IPS-18a (cell line): ENCODE results near the gene RBPJL.

Source experiments
- H3K27ac ChIP-seq: one replicate; pipeline ENCODE4 v1.5.1; 2013; ENCODE audit warnings: low read length
- H3K27me3 ChIP-seq: one replicate; pipeline ENCODE4 v1.6.1; 2013; ENCODE audit warnings: mild to moderate bottlenecking, low read length; ENCODE audit not compliant: control insufficient read depth, insufficient read depth
- H3K36me3 ChIP-seq: one replicate; pipeline ENCODE4 v1.6.1; 2013; ENCODE audit warnings: low read depth, low read length; ENCODE audit not compliant: control insufficient read depth
- H3K4me1 ChIP-seq: one replicate; pipeline ENCODE4 v1.6.1; 2013; ENCODE audit warnings: low read depth, low read length; ENCODE audit not compliant: control insufficient read depth
- H3K4me3 ChIP-seq: one replicate; pipeline ENCODE4 v1.5.1; 2013; ENCODE audit warnings: low read length
- H3K9ac ChIP-seq: one replicate; pipeline ENCODE4 v1.6.1; 2013; ENCODE audit warnings: mild to moderate bottlenecking, low read length, moderate library complexity
- H3K9me3 ChIP-seq: one replicate; pipeline ENCODE4 v1.6.1; 2013; ENCODE audit warnings: low read depth, low read length; ENCODE audit not compliant: control insufficient read depth

RBPJL gene

DNA sequence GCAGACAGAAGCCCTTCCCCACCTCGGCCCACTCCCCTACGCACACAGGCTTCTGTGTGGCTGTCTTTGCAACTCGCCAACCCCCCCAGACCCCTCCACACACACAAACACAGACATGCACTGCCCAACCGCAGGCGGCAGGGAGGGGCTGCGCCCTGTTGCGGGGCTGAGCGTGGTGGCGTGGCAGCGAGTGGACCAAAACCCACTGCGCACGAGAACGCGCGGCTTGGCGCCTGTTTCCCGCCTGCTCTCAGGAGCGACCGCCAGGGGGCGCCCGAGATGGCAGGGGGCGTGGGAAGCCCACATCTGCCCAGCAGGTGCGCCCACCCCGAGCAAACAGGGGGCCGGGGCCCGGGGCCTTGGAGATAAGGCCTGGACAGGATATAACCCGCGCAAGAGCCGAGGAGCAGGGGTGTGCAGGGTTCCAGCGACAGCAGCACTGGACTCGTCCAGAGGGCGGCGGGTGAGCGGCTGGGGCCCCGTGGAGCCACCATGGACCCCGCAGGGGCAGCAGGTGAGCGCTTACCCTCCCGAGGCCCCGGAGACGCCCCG, at the start of gene RBPJL:
Gene RBPJL (plus strand): TSS at position 410 of the 552 bp plus-strand sequence. CDS start 83 bp downstream, at position 493.
- H3K4me1 ChIP-seq, result no peaks in the 10 kb centered on the region
- H3K9me3 ChIP-seq, result no peaks in the 10 kb centered on the region
- H3K4me3 ChIP-seq, result no peak within 1 kb of the TSS
- no peaks in the 10 kb centered on the region for H3K36me3 ChIP-seq
- H3K27me3 ChIP-seq, result peaks cover 14% of the 10 kb centered on the region
- H3K27ac ChIP-seq, result no peak within 1 kb of the TSS
- no peak within 1 kb of the TSS for H3K9ac ChIP-seq

DNA sequence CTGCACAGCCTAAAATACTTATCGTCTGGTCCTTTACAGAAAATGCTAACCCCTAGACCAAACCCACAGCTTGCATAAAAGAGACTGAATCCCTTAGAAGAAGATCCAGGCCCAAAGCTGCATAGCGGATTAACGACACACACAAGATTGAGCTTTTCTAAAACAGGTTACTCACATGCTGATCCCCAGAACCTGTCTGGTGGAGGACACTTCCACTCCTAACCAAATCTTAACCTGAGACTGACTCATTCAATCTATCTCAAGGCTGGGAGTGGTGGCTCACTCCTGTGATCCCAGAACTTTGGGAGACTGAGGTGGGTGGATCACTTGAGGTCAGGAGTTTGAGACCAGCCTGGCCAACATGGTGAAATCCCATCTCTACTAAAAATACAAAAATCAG, 49.5 kb upstream of the RBPJL start:
- no peaks in the 10 kb centered on the region for H3K9me3 ChIP-seq
- no peaks in the 10 kb centered on the region for H3K27me3 ChIP-seq
- no peak overlapping the region for H3K4me3 ChIP-seq

GRCh38 chr20:45257711-45258110, 48.9 kb upstream of the RBPJL start:
- Histone ChIP-seq H3K4me3 (no peak overlapping the region), H3K9ac (no peak overlapping the region), H3K27me3 (no peaks in the 10 kb centered on the region), H3K4me1 (peaks cover 7% of the 10 kb centered on the region), H3K27ac (no peak overlapping the region), H3K9me3 (no peaks in the 10 kb centered on the region), H3K36me3 (no peaks in the 10 kb centered on the region)

More for the DNA sequence above, 49.5 kb upstream of the RBPJL start:
- no peak overlapping the region for H3K9ac ChIP-seq
- H3K36me3 ChIP-seq, result no peaks in the 10 kb centered on the region
- no peak overlapping the region for H3K27ac ChIP-seq
- H3K4me1 ChIP-seq, result peaks cover 7% of the 10 kb centered on the region

GRCh38 chr20:45258259-45258658, 48.4 kb upstream of the RBPJL start:
- Histone ChIP-seq H3K27ac (no peak overlapping the region), H3K36me3 (no peaks in the 10 kb centered on the region), H3K27me3 (no peaks in the 10 kb centered on the region), H3K9me3 (no peaks in the 10 kb centered on the region), H3K4me3 (no peak overlapping the region), H3K4me1 (peaks cover 7% of the 10 kb centered on the region), H3K9ac (no peak overlapping the region)

DNA sequence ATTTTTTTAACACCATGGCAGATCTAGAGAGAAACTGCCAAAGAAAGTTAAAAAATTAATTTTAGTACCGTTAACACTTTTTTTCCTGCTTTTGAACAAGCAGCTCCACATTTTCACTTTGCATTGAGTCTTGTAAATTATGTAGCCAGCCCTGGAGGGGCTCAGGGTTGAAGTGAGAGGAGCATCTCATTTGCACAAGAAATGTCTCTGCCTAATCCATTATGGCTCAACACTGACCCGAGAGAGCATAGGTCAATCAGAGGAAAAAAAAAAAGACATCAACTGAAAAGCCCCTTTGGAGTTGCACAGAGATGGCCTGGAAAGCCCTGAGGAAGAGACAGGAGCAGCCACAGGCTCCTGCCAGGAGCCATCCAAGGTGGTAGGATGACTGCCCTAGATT, 48.0 kb upstream of the RBPJL start:
- H3K27me3 ChIP-seq, result no peaks in the 10 kb centered on the region
- peaks cover 7% of the 10 kb centered on the region for H3K4me1 ChIP-seq
- no peaks in the 10 kb centered on the region for H3K36me3 ChIP-seq
- H3K9me3 ChIP-seq, result no peaks in the 10 kb centered on the region
- H3K27ac ChIP-seq, result no peak overlapping the region
- H3K4me3 ChIP-seq, result no peak overlapping the region
- H3K9ac ChIP-seq, result no peak overlapping the region

DNA sequence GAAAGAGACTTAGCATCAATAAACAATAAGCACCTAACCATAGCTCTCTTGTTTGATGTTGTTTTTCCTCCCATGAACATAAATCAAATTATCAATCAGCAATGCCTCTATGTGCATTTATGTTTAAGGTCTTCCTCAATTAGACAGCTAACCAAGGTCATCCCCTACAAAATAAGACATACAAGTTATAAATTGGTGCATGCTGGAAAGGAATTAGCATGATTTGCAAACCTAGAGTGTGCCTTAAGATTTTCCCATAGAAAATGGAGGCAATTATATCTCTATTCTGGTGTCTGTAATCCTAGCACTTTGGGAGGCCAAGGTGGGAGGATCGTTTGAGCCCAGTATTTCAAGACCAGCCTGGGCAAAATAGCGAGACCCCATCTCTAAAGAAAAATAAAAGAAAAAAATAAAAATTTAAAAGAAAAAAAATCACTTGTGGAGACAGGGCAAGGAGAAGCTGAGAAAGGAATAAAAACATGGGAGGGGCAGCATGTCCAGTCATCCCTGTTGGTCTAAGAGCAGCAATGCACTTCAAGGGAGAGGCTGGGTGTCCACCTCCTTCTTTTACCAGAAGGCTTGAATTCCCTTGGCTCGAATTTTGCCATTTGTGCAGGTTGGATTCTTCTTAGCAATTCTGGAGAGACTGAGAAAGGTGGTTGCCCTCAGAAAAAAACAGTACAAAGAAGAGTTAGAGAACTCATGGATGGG, 42.9 kb upstream of the RBPJL start:
- Histone ChIP-seq H3K4me3 (no peak overlapping the region), H3K9me3 (no peaks in the 10 kb centered on the region), H3K36me3 (no peaks in the 10 kb centered on the region), H3K4me1 (peaks cover 6% of the 10 kb centered on the region), H3K27me3 (no peaks in the 10 kb centered on the region), H3K27ac (no peak overlapping the region), H3K9ac (no peak overlapping the region)

DNA sequence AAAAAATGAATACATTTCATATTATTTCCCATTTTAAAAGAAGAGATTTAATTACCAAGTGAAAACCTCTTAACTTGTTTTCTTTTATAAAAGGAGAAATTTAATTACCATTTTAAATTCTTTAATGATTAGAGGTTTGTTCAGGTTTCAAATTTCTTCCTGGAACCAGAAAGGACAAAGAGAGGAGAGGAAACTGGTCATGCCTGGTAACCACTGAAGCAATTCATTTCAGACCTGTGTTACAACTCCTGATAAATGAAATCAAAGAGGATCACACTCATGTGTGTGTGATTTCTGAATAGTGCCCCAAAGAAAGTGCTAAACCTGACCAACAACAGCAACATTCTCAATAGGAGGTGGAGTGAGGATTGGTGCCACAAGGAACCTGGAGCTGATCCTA, 39.7 kb upstream of the RBPJL start:
- Histone ChIP-seq H3K27ac (no peak overlapping the region), H3K4me1 (no peaks in the 10 kb centered on the region), H3K36me3 (no peaks in the 10 kb centered on the region), H3K4me3 (no peak overlapping the region), H3K9me3 (no peaks in the 10 kb centered on the region), H3K9ac (no peak overlapping the region), H3K27me3 (no peaks in the 10 kb centered on the region)

DNA sequence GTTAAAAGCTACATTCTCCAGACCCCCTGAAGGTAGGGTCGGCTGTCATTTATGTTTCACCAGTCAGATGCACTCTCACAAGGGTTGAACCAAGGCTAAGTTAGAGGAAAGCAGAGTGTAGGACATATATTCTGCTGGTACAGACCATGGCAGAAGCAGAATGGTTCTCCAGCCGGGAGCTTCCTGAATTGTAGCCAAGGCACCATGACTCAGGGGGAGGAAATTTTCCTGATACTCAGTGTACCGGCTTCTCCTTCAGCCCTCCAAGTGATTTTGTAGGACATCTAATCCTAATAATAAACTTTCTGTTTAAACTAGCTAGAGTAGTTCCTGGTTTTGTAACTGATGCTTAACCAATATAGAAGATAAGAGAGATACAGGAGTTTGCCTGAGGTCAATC, 38.1 kb upstream of the RBPJL start:
- no peaks in the 10 kb centered on the region for H3K4me1 ChIP-seq
- H3K27me3 ChIP-seq, result no peaks in the 10 kb centered on the region
- no peak overlapping the region for H3K27ac ChIP-seq
- H3K9me3 ChIP-seq, result no peaks in the 10 kb centered on the region
- H3K36me3 ChIP-seq, result no peaks in the 10 kb centered on the region
- no peak overlapping the region for H3K9ac ChIP-seq
- H3K4me3 ChIP-seq, result no peak overlapping the region

DNA sequence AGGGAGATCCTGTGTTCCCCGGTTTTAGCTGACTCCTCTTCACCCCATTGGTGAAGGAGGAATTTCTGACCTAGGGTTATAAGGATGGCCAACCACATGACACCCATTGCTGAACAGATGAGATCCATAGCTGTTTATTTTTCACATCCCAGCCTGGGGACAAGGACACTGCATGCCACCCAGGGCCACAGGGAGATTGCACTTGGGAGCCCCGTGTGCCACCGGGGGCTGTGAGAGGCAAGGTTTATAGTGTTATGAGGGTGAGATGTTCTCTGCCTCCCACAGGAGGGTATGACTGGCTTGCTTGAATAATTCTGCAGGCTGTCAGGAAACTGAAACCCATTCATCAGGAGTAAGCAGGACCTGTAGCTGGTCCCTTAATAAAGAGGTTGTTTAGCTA, 37.6 kb upstream of the RBPJL start:
- Histone ChIP-seq H3K4me3 (no peak overlapping the region), H3K27me3 (no peaks in the 10 kb centered on the region), H3K9me3 (no peaks in the 10 kb centered on the region), H3K27ac (no peak overlapping the region), H3K4me1 (no peaks in the 10 kb centered on the region), H3K36me3 (no peaks in the 10 kb centered on the region), H3K9ac (no peak overlapping the region)

DNA sequence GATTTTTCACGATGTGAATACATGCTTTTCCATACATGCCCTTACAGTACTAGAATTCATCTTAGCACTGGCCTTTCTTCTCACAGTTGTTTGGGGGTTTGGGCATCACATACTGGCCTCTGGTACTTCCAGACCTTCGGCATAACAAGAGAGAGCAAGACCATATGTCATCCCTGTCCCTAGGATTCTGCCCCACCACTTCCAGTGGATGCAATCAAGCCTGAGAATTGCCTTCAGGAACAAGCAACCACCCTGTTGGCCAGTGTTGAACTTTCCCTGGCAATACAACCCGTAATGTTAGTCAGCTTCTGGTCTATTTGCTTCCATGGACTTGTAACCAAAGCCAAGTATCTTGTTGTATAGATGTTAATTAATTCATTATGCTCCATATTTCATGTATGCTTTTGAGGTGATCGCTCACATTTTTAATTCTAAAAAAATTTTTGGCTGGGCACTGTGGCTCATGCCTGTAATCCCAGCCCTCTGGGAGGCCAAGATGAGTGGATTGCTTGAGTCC, 36.8 kb upstream of the RBPJL start:
- Histone ChIP-seq H3K9ac (no peak overlapping the region), H3K36me3 (no peaks in the 10 kb centered on the region)

GRCh38 chr20:45275338-45275737, 31.3 kb upstream of the RBPJL start:
- Histone ChIP-seq H3K4me3 (no peak overlapping the region), H3K4me1 (no peaks in the 10 kb centered on the region), H3K27me3 (no peaks in the 10 kb centered on the region), H3K27ac (no peak overlapping the region), H3K36me3 (no peaks in the 10 kb centered on the region), H3K9me3 (no peaks in the 10 kb centered on the region), H3K9ac (no peak overlapping the region)

More for the DNA sequence above, 36.8 kb upstream of the RBPJL start:
- H3K4me1 ChIP-seq, result no peaks in the 10 kb centered on the region
- H3K9me3 ChIP-seq, result no peaks in the 10 kb centered on the region
- no peak overlapping the region for H3K27ac ChIP-seq
- no peaks in the 10 kb centered on the region for H3K27me3 ChIP-seq
- H3K4me3 ChIP-seq, result no peak overlapping the region

DNA sequence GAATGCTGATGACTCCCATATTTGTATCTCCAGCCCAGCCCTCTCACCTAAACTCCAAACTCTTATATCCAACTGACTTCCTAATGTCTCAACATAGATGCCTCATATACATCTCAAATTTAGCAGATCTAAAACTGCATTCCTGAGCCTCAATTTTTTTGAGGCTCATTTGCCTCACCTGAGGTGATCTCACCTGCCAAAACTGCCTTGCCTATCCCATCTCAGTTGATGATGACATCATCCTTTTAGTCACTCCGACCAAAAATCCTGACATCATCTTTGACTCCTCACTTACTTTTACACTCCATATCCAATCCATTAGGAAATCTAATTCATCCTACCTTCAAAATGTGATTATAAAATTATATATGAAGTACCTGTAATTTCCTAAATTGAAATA, 26.6 kb upstream of the RBPJL start:
- Histone ChIP-seq H3K9ac (no peak overlapping the region), H3K4me3 (no peak overlapping the region), H3K9me3 (no peaks in the 10 kb centered on the region), H3K36me3 (no peaks in the 10 kb centered on the region), H3K27me3 (no peaks in the 10 kb centered on the region), H3K4me1 (no peaks in the 10 kb centered on the region), H3K27ac (no peak overlapping the region)
